Measurements from ENCODE around the gene FFAR2.

The FFAR2 gene

GRCh38 chr19:35427187-35427586, 20.9 kb upstream of the FFAR2 start:
- no peak for DNase-seq

DNA sequence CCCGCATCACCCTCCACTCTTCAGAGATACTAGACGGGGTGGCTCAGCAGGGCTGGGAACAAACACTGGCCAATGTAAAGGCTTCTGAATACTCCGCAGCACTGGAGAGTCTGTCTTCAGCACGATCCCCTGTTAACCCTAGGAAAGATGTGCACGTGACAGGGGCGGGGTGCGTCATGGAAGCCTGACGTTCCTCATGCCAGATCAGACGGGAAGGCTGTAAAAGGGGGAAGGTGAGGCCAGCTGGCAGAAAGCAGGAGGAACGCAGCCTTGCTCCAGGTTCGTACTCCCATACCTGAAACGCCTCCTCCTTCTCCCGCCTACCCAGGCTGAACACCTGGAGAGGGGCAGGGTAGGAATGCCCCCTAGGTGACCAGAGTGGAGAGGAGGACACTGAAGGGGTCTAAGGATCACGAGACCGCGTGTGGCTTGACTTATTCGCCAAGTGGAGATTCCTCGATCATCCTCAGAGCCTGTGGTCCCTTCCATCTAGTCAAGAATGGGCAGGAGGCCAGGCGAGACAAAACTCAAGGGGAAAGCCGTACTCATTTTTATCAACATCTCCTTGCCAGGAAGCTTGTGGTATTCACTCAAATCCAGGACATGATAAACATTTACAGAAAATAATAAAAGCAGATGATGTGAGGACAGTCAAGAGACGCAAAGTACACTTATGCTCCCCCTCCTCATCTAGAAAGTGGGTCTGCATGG, 18.2 kb upstream of the FFAR2 start:
- DNase-seq, result no peak

GRCh38 chr19:35430409-35431144, 17.5 kb upstream of the FFAR2 start:
- no peak for DNase-seq

DNA sequence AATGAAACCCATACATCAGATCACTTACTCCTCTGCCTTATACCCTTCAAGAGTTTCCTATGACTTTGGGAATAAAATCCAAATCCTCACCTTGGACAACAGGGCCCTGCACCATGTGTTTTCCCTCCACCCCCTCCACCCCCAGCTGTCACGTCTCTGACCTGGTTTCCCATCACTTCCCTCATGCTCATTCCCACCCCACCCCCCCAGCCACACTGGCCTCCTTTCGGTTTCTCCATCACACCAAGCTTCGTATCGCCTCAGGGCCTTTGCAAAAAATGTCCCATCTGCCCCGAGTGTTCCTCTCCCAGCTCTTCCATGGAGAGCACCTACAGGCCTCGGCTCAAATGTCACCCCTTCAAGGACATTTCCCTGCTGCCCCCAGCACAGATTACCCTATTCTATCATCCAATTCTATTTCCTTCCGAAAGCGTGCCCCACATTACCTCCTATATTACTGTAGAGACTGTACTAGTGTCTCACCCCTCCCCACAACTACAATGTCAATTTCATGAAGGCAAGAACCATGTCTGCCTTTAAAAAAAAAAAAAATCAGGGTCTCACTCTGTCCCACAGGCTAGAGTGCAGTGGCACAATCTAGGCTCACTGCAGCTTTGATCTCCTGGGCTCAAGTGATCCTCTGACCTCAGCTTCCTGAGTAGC, 16.8 kb upstream of the FFAR2 start:
- no peak for DNase-seq

DNA sequence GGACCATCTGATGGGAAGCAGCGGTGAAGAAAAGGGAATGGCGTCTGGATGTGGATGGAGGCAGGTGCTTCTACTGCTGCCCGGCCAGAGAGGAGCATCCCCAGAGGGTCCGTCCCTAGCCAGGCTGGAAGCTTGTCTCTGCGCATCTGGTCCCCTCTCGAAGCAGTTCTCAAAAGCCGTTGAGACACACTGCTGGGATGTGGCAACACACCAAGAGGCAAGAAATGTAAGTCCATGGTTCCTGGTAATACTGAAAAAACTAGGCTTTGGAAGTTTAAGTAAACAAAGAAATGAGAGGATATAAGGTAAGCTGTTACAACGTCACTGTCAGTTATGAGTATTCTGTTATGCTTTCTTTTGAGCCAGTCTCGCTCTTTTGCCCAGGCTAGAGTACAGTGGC, 15.1 kb upstream of the FFAR2 start:
- DNase-seq, result no peak

DNA sequence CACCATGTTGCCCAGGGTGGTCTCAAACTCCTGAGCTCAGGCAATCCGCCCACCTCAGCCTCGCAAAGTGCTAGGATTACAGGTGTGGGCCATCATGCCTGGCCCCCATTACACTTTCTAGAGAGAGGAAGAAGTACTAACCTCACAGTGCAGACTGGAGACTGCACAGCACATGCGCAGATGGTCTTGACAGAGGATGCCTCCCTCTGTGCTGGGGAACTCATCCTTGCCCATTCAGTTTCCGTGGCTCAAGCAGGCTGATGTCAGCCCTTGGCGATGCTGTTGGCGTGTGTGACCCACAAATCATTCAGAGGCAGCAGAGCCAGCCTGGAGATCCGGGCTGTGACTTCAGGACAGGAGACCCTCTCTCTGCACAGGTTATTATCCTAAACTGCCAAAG, 14.6 kb upstream of the FFAR2 start:
- no peak for DNase-seq

- no peak for DNase-seq
These were observed 12.2 kb upstream of the FFAR2 start for GRCh38 chr19:35435896-35436295.

DNA sequence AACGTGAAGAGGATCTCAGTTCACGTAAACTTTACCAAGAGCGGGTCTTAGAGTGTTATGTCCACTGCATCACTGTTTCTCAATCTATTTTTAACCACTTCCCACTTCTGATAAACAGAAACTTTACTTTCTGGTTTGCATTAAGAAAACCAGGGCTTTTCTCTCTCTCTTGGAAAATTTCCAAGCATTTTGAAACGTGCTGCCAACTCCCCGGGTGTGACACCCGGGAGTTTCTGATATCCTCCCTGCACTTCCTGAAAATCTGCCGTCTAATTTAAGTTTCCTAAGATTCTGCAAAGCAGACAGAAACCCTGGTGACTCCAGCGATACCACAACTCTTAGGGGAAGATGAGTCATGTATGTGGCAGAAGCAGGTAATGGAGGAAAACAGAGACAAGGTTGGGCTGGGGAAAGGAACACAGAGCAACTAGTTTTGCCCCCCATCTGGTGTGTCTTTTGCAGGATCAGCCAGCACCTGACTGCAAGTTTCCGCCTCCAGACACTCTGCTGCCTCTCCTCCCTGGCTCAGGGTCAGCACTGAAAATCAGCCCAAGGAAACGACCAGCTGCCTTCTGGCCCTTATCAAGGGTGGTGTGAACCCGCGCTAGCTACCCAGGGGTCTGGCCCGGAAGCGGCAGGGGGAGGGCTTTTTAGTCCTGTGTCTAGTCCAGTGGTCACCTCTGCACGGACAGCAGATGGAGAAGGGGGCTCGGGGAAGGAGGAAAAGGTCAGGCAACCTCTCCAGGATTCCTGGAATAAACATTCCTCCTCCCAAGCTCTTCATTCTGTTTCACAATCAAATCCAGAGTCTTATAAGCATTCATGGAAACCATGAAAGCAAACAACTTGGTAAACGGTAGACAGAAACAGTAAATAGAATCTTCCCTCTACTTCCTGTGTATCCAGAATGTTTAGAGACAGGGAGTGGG, 11.3 kb upstream of the FFAR2 start:
- DNase-seq, result no peak

- DNase-seq, result no peak
These were observed 10.6 kb upstream of the FFAR2 start for GRCh38 chr19:35437406-35437951.

DNA sequence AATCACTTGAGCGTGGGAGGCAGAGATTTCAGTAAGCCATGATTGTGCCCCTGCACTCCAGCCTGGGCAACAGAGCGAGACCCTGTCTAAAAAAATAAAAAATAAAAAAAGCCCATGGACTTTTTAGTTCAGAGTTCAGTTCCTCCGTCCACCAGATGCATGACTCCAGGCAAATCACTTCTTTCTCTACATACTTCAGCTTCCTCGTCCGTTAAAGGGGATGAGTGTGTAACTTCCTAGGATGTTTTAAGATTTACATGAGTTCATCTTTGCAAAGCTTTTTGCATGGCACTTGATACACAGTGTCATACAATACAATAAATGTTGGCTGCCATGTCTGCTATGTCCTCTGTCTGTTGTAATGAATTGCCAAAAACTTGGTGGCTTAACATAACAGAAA, 10.0 kb upstream of the FFAR2 start:
- DNase-seq, result no peak

DNA sequence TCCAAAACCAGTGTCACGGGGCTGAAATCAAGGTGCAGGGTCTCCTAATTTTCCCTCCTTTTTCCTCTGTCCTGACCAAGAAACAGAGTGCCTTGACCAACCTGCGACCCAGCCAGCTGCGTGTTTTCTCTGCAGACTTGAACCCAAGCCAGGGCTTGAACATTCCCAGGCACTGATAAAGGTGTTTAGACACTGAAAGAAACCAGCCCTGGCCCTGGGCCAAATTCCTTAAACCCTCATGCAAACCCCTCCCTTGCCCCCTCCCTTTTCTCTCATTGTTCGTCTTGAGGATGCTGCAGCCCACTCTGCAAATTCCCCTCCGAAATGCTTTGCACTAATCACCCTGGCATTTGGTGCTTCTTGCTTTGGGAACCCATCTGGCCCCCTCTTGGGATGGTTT, 9.5 kb upstream of the FFAR2 start:
- no peak for DNase-seq

DNA sequence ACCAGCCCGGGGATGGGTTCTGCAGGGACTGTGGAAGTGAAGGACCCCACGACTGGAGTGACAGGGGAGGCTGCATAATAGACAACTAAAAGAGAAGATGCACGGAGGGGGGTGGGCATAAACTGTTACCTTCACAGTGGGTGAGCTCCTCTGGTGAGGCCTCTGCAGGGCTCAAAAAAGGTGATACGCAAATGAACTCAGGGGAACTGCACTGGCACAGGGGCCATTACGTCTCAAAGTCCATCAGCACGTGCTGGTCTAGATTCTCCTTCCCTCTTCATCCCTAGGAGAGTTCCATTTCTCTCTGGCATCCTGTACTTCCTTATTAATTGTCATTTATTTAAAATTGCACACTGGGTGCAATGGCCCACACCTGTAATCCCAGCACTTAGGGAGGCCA, 8.1 kb upstream of the FFAR2 start:
- DNase-seq, result no peak

DNA sequence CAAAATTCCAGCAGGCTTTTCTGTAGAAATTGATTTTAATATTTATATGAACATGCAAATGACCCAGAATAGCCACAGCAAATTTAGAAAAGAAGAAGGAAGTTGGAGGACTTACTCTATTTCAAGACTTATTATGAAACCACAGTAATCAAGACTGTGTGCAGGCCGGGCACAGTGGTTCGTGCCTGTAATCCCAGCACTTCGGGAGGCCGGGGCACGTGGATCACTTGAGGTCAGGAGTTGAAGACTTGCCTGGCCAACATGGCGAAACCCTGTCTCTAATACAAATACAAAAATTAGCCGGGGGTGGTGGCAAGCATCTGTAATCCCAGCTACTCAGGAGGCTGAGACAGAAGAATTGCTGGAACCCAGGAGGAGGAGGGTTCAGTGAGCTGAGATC, 6.0 kb upstream of the FFAR2 start:
- no peak for DNase-seq

GRCh38 chr19:35444735-35445134, 3.3 kb upstream of the FFAR2 start:
- DNase-seq, result no peak

DNA sequence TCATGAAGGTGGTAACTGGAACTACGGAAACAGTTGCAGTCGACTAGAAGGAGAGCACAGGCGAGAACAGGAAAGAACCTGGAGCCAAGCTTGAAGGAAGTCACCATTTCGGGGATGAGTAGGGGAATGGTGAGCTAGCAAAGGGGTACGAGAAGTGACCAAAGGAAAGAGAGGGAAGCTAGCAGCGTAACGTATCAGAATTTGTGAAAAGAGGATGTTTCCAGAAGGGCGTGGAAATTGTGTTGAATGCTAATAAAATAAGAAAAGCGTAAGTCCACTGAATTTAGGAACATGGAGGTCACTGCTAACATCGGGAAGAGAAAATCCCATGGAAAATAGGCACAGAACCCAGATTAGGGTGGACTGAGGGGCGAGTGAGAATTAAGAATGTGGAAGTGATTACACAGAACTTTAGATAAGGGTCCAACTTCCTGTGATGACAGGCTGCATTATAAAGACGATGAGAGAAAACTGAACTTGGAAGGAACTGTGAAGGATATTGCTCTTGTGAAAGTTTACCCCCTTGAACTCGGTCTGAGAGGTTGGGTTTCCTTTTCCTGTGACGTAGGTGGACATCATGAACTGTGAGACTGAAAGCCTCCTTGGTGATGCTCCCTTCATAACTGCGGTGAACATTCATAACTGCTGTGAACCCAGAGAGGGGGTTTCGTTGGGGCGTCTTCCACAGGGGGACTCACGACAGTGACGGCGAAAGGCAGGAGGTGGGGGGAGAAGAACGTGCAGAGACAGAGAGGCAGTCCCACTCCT, 2.0 kb upstream of the FFAR2 start:
- no peak for DNase-seq

DNA sequence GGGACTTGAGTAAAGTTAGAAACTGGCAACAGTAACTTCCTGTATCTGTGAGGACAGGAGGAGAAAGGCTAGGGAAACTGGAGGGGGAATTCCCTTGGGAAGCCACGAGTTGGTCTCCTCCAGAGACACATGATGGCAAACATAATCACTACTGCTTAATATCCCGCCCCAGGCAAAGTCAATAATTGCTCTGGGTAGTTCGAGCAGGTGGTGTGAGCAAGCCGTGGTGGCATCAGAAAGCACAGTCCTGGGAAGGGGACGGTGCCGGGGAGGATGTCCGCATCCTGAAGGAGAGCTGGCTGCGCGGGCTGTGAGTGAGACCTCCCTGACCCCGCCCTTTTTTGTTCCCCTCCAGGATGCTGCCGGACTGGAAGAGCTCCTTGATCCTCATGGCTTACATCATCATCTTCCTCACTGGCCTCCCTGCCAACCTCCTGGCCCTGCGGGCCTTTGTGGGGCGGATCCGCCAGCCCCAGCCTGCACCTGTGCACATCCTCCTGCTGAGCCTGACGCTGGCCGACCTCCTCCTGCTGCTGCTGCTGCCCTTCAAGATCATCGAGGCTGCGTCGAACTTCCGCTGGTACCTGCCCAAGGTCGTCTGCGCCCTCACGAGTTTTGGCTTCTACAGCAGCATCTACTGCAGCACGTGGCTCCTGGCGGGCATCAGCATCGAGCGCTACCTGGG, 1.4 kb downstream of the FFAR2 start:
- no peak for DNase-seq

GRCh38 chr19:35451338-35452096, 3.5 kb downstream of the FFAR2 start:
- no peak for DNase-seq

GRCh38 chr19:35454663-35455062, 6.6 kb downstream of the FFAR2 start:
- no peak for DNase-seq

- DNase-seq, result no peak
These were observed 7.7 kb downstream of the FFAR2 start for GRCh38 chr19:35455616-35456201.

- no peak for DNase-seq
These were observed 9.1 kb downstream of the FFAR2 start for GRCh38 chr19:35457173-35457572.
